ENCODE data around the gene FHAD1. TPM values are rescaled to one million over a fixed set of nuclear protein-coding genes. Genes with fewer than 3 reads are reported as not detected.
A peak's percentile ranks its signal among the peaks of the same experiment; 100 is the strongest.

The FHAD1 gene
- total and polyA plus RNA-seq, 9 of the 15 experiments (the other 6 are each of a cell fraction or from before 2014, with no cell fraction given), result 0.32 to 2.1 (median 1.5) TPM; not detected in 1

DNA sequence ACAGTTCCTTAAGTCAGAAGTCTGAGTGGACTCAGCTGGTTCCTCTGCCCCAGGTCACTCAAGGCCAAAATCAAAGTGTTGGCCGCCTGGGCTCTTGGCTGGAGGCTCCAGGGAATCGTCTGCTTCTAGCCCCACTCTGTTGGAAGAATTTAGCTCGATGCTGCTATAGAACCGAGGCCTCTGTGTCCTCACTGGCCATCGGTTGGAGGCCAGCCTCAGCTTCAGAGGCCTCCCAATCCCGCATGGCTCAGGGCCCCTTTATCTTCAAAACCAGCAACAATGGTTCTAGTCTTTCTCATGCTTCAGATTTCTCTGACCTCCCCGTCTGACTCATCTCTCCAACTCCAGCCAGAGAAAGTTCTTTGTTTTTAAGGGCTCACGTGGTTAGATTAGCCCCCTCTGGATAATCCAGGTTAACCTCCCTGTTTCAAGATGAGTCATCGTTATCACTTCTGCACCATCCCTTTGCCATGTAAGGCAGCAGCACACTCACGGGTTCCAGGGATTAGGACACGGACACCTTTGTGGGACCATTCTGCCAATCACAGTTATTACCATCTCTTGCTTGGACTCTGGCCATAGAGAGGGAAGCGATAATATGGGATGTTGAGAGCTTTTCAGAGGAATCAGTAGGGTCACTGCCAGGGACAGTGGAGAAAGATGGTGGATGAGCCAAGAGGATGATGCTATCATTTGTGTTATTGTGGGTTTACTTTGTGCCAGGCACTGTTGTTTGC, 13.6 kb downstream of the FHAD1 start (continued):
- TF ChIP-seq, protein P1, sequence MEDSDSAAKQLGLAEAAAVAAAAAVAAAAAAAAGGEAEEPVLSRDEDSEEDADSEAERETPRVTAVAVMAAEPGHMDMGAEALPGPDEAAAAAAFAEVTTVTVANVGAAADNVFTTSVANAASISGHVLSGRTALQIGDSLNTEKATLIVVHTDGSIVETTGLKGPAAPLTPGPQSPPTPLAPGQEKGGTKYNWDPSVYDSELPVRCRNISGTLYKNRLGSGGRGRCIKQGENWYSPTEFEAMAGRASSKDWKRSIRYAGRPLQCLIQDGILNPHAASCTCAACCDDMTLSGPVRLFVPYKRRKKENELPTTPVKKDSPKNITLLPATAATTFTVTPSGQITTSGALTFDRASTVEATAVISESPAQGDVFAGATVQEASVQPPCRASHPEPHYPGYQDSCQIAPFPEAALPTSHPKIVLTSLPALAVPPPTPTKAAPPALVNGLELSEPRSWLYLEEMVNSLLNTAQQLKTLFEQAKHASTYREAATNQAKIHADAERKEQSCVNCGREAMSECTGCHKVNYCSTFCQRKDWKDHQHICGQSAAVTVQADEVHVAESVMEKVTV (CRISPR knock-in tag; IDR thresholded peaks at IDR 0.05), result no peak
- TF ChIP-seq PML (IDR thresholded peaks at IDR 0.05; ENCODE audit: low read length), result peak; percentile 49; the same call in 1 of the 2 replicates
- no peak for TF ChIP-seq PURB (CRISPR knock-in tag; IDR thresholded peaks at IDR 0.05; ENCODE audit: low read depth)
- no peak for TF ChIP-seq ILK (tag; IDR thresholded peaks at IDR 0.05; ENCODE audit: borderline replicate concordance, low read depth)
- no peak for TF ChIP-seq ZZZ3 (IDR thresholded peaks at IDR 0.05)
- TF ChIP-seq, protein P2, sequence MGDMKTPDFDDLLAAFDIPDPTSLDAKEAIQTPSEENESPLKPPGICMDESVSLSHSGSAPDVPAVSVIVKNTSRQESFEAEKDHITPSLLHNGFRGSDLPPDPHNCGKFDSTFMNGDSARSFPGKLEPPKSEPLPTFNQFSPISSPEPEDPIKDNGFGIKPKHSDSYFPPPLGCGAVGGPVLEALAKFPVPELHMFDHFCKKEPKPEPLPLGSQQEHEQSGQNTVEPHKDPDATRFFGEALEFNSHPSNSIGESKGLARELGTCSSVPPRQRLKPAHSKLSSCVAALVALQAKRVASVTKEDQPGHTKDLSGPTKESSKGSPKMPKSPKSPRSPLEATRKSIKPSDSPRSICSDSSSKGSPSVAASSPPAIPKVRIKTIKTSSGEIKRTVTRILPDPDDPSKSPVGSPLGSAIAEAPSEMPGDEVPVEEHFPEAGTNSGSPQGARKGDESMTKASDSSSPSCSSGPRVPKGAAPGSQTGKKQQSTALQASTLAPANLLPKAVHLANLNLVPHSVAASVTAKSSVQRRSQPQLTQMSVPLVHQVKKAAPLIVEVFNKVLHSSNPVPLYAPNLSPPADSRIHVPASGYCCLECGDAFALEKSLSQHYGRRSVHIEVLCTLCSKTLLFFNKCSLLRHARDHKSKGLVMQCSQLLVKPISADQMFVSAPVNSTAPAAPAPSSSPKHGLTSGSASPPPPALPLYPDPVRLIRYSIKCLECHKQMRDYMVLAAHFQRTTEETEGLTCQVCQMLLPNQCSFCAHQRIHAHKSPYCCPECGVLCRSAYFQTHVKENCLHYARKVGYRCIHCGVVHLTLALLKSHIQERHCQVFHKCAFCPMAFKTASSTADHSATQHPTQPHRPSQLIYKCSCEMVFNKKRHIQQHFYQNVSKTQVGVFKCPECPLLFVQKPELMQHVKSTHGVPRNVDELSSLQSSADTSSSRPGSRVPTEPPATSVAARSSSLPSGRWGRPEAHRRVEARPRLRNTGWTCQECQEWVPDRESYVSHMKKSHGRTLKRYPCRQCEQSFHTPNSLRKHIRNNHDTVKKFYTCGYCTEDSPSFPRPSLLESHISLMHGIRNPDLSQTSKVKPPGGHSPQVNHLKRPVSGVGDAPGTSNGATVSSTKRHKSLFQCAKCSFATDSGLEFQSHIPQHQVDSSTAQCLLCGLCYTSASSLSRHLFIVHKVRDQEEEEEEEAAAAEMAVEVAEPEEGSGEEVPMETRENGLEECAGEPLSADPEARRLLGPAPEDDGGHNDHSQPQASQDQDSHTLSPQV (IDR thresholded peaks at IDR 0.05), result no peak
- TF ChIP-seq U2AF1 (optimal IDR thresholded peaks at IDR 0.05; ENCODE audit: low read depth, low read length), result no peak
- no peak for TF ChIP-seq RHOXF2B (CRISPR knock-in tag; conservative IDR thresholded peaks at IDR 0.05)
- no peak; the same call in 1 of the 2 replicates for TF ChIP-seq ZBTB1 (CRISPR knock-in tag; IDR thresholded peaks at IDR 0.05; ENCODE audit: borderline replicate concordance, low read depth)
- TF ChIP-seq NFIC (IDR thresholded peaks at IDR 0.05), result peak; percentile 60
- no peak for TF ChIP-seq ZNF551 (CRISPR knock-in tag; IDR thresholded peaks at IDR 0.05)
- peak; percentile 56; the same call in 1 of the 2 replicates for TF ChIP-seq KLF16 (IDR thresholded peaks at IDR 0.05)
- no peak for TF ChIP-seq NUFIP1 (IDR thresholded peaks at IDR 0.05; ENCODE audit: partially characterized antibody)
- TF ChIP-seq, protein P3, sequence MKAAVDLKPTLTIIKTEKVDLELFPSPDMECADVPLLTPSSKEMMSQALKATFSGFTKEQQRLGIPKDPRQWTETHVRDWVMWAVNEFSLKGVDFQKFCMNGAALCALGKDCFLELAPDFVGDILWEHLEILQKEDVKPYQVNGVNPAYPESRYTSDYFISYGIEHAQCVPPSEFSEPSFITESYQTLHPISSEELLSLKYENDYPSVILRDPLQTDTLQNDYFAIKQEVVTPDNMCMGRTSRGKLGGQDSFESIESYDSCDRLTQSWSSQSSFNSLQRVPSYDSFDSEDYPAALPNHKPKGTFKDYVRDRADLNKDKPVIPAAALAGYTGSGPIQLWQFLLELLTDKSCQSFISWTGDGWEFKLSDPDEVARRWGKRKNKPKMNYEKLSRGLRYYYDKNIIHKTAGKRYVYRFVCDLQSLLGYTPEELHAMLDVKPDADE (conservative IDR thresholded peaks at IDR 0.05; ENCODE audit: control insufficient read depth, low read depth, low read length), result no peak
- TF ChIP-seq, protein P4, sequence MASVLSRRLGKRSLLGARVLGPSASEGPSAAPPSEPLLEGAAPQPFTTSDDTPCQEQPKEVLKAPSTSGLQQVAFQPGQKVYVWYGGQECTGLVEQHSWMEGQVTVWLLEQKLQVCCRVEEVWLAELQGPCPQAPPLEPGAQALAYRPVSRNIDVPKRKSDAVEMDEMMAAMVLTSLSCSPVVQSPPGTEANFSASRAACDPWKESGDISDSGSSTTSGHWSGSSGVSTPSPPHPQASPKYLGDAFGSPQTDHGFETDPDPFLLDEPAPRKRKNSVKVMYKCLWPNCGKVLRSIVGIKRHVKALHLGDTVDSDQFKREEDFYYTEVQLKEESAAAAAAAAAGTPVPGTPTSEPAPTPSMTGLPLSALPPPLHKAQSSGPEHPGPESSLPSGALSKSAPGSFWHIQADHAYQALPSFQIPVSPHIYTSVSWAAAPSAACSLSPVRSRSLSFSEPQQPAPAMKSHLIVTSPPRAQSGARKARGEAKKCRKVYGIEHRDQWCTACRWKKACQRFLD (CRISPR knock-in tag; IDR thresholded peaks at IDR 0.05), result no peak; the same call in 1 of the 2 replicates
- TF ChIP-seq KLF10 (CRISPR knock-in tag; IDR thresholded peaks at IDR 0.05), result no peak
- TF ChIP-seq YY1 (IDR thresholded peaks at IDR 0.05; ENCODE audit: borderline replicate concordance in 1 of 3, control insufficient read depth in 1 of 3, extremely low read depth in 1 of 3, insufficient read depth in 3 of 3, insufficient read length in 1 of 3, insufficient replicate concordance in 2 of 3, low read depth in 1 of 3, low read length in 2 of 3), result no peak
- TF ChIP-seq ZNF408 (CRISPR knock-in tag; IDR thresholded peaks at IDR 0.05; ENCODE audit: low read depth), result no peak

All from K562 (cell line).